Neural crest cell (in vitro differentiated cells): ENCODE results near the gene PPP2R3B. TPM values are rescaled to one million over a fixed set of nuclear protein-coding genes. Genes with fewer than 3 reads are reported as not detected.
A peak's percentile ranks its signal among the peaks of the same experiment; 100 is the strongest.

Experiments
- DNase-seq: peaks from one replicate; pipeline ENCODE4 v3.0.0; 2021; ENCODE audit warnings: low read depth, mixed read lengths, low spot score
- H3K27ac Mint-ChIP-seq: one replicate; pipeline ENCODE4 v1.8.0; 2021; ENCODE audit warnings: mild to moderate bottlenecking, mixed read lengths; ENCODE audit not compliant: unreplicated experiment
- H3K27me3 Mint-ChIP-seq: 2 replicates; pipeline ENCODE4 v1.8.0; 2021; ENCODE audit warnings: low read depth, mild to moderate bottlenecking, mixed read lengths
- H3K36me3 Mint-ChIP-seq: 2 replicates; pipeline ENCODE4 v1.8.0; 2021; ENCODE audit warnings: low read depth, mild to moderate bottlenecking, mixed read lengths
- H3K4me1 Mint-ChIP-seq: 2 replicates; pipeline ENCODE4 v1.8.0; 2021; ENCODE audit warnings: mixed read lengths
- H3K4me3 Mint-ChIP-seq: one replicate; pipeline ENCODE4 v1.8.0; 2021; ENCODE audit warnings: mild to moderate bottlenecking, mixed read lengths
- H3K9me3 Mint-ChIP-seq: 2 replicates; pipeline ENCODE4 v1.8.0; 2021; ENCODE audit warnings: mixed read lengths
- CTCF ChIP-seq: fragments of 200-600 bp; sonication (generic); conservative IDR thresholded peaks from 2 replicates; pipeline ENCODE4 v1.5.0; 2021; ENCODE audit warnings: antibody characterized with exemption, mild to moderate bottlenecking
- total RNA-seq: library from RNA; stranded (reverse); gene quantifications from 2 replicates; pipeline ENCODE4 v1.2.1, GENCODE V29; 2021

Gene PPP2R3B
- total RNA-seq, 1 donor from 2014 or later = 96.5 TPM

GRCh38 chrX:357035-357692 is 29.5 kb downstream of the PPP2R3B start:
- H3K27me3 Mint-ChIP-seq = no peaks in the 10 kb centered on the region
- peak overlapping the region; percentile 73 for H3K27ac Mint-ChIP-seq
- H3K9me3 Mint-ChIP-seq = peaks cover 3% of the 10 kb centered on the region
- TF ChIP-seq CTCF = no peak
- H3K4me3 Mint-ChIP-seq = no peak overlapping the region
- H3K36me3 Mint-ChIP-seq = peaks cover 54% of the 10 kb centered on the region
- no peak for DNase-seq
- peaks cover 29% of the 10 kb centered on the region for H3K4me1 Mint-ChIP-seq

- TF ChIP-seq CTCF = no peak
- H3K27me3 Mint-ChIP-seq = no peaks in the 10 kb centered on the region
- DNase-seq = no peak
- H3K4me3 Mint-ChIP-seq = no peak overlapping the region
- H3K27ac Mint-ChIP-seq = no peak overlapping the region
- H3K36me3 Mint-ChIP-seq = peaks cover 49% of the 10 kb centered on the region
- H3K4me1 Mint-ChIP-seq = peaks cover 29% of the 10 kb centered on the region
- H3K9me3 Mint-ChIP-seq = peaks cover 3% of the 10 kb centered on the region
These were observed 30.2 kb downstream of the PPP2R3B start for GRCh38 chrX:356385-357034.

GRCh38 chrX:355329-356050 is 31.2 kb downstream of the PPP2R3B start:
- Mint-ChIP-seq H3K27me3 (no peaks in the 10 kb centered on the region), H3K36me3 (peaks cover 41% of the 10 kb centered on the region), H3K4me1 (peaks cover 29% of the 10 kb centered on the region), H3K9me3 (peaks cover 3% of the 10 kb centered on the region), H3K27ac (peak overlapping the region; percentile 43), H3K4me3 (no peak overlapping the region)
- no peak for DNase-seq
- TF ChIP-seq CTCF = no peak

- Mint-ChIP-seq H3K4me3 (no peak overlapping the region), H3K36me3 (peaks cover 28% of the 10 kb centered on the region), H3K27ac (no peak overlapping the region), H3K27me3 (no peaks in the 10 kb centered on the region), H3K9me3 (no peaks in the 10 kb centered on the region), H3K4me1 (peaks cover 45% of the 10 kb centered on the region)
- no peak for DNase-seq
- no peak for TF ChIP-seq CTCF
These were observed 32.9 kb downstream of the PPP2R3B start for GRCh38 chrX:353566-354535.
